ENCODE data around the gene MYO5A.

The MYO5A gene

DNA sequence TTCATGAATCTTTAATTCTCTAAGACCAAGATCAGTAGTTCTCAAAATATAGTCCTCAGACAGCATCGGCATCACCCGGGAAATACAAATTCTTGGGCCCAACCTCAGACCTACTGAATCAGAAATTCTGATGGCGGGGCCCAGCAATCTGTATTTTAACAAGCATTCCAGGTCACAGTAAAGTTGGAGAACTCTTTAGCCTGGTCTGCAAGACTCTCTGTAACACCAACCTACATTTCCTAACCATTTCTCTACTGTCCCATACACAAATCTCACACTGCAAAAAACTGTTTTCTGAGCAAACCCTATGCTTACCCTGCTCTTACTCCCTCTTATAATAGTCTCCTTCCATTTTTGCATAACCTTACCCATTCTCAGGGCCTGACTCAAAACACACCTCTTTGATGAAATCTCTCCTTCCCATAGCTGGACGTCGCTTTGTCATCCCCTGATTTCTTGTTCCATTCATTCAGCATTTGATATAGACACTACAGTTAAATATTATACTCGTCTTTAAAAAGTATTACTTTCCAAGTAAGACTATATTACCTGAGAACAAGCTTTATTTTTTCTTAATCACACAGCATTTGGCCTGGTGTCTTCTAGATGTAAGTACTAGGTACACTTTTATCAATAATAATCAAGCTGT is 149.8 kb downstream of the MYO5A start:
- in situ Hi-C loops (cut with MboI; ENCODE audit: low sequenced_read_pairs) = no loop called here

DNA sequence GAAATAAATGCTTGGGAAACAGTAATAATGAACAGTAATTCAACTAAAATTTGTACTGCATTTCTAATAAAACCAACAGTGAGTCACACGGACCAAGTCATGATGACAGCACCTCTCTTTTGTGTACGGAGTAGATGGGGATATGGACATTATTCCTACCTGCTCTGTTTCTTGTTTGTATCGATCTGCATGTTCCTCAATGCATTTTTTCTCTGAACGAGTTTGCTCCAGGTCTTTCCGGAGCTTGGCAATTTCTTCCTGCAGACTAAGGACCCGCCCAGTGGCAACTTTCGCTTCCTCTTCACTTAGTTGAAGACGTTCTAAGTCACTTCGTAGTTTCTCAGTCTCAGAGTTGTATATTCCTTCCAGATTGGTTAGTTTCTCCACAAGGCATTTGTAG is 158.7 kb downstream of the MYO5A start:
- in situ Hi-C loops (cut with MboI; ENCODE audit: low sequenced_read_pairs) = no loop called here

DNA sequence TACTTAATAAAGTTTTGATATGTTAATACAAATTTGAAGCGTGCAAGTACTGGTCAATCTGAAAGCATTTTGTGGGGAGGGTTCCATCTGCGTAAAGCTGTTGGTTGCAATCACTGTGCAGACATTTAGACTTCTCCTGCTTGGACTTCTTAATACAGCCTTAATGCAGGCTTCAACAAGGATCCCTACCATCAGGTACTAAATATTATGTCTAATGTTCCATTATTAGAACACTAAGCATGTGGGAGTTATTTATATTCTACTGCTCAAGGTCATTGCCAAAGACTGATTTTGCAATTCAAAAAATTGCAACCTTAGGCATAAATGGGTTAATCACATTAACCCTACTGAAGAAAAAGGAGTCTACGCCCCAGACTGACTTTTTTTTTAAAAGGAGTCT is 159.2 kb downstream of the MYO5A start:
- in situ Hi-C loops (cut with MboI; ENCODE audit: low sequenced_read_pairs) = no loop called here

- in situ Hi-C loops (cut with MboI; ENCODE audit: low sequenced_read_pairs) = no loop called here
Measured at GRCh38 chr15:52369030-52369429, 159.7 kb downstream of the MYO5A start.

- in situ Hi-C loops (cut with MboI; ENCODE audit: low sequenced_read_pairs) = no loop called here
Measured at GRCh38 chr15:52368402-52368801, 160.3 kb downstream of the MYO5A start.

DNA sequence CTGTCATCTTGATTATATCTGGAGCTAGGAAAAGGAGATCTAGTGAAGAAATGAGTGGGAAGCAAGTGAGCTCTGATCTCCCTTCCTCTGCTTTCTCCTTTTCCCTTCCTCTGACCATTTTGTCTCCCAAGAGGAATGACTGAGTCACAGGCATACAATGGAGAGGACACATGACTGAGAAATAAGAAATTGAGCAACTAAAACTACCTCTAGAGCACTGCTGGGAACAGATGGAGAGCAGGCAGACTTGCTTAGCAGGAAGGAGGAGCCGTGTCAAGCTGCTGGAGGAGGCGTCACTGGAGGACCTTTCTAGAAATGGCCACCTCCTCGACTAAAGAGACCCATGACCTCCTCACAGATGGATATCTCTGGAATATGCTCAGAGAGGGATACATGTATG is 166.2 kb downstream of the MYO5A start:
- in situ Hi-C loops (cut with MboI; ENCODE audit: low sequenced_read_pairs) = no loop called here

GRCh38 chr15:52361975-52362494 is 166.6 kb downstream of the MYO5A start:
- in situ Hi-C loops (cut with MboI; ENCODE audit: low sequenced_read_pairs) = no loop called here

- in situ Hi-C loops (cut with MboI; ENCODE audit: low sequenced_read_pairs) = no loop called here
Measured at GRCh38 chr15:52361494-52361893, 167.2 kb downstream of the MYO5A start.

DNA sequence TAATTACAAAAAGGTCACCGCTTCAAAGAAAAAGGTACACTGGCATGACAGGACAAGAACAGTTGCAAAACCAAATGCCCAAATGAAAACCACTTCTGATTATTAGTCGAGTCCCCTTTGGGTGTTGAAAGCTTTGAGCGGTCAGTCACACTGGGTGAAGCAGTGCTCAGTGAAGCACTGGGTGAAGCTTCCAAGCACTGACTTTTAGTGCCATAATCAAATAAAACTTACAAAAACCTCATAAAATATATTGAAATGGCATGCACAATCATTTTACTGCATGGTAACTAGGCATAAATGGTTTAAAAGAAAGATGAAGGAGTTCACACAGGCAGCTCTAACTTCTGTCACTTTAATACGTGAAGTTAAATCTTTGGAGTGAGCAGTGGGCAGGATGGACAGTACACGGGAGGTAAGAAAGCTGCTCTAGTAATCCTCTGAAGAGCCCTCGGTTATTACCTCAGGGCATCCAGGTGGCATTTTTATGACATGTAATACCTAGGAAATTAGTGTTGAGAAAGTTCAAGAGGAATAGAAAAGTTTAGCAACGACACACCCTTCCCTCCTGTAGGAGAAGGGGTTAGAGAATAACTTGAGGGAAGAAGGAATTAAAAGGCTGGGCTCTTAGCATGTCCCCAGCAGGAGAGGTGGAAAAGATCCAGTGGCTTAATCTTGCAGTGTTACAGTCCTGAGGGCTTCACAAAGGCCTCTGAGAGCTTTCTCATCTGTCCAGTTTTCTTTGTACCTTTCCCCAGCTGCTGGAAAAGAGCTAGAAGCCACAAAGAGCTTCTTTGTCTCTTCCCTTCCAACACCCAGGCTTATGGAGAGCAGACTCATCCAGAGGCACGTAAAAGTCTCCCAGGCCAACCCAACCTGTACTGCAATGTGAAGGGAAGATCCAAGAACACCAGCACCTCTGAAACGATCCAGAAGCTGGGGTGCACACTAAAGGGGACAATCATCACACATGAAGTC is 168.2 kb downstream of the MYO5A start:
- in situ Hi-C loops (cut with MboI; ENCODE audit: low sequenced_read_pairs) = no loop called here

DNA sequence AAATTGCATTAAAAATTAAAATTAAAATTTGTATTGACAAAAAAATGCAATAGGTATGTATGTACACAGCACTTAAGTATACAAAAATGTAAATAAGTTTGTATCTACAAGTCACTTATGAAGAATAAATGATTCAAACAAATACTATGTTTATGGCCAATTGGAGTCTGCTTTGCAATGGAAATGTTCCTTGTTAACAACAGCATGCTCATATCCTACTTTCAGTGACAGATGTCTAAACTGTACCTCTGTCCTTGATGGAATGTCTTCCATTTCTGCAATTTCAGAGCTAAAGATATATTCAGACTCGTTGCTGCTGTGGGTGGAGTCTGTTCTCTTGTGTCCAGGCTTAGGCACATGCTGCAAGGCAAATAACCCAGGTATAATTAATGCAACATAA is 169.0 kb downstream of the MYO5A start:
- in situ Hi-C loops (cut with MboI; ENCODE audit: low sequenced_read_pairs) = no loop called here

DNA sequence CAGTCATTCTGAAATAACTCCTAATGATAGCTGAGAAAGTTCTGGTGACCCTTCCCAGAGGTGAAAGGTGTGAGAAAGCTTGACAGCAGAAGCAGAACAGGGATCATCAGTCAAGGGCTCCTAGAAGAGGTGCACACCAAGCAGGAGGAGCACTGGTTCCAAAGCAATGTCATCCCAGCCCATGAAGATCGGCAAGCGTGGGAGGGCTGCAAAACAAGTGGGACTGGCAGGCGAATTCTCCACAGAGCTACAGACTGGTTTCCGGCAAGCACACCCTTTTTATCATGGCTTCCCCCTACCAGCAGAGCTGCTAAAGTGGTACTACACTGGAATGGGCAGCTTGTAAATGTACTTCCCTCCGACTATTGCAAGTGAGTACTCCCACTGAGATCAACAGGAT is 170.7 kb downstream of the MYO5A start:
- in situ Hi-C loops (cut with MboI; ENCODE audit: low sequenced_read_pairs) = no loop called here

DNA sequence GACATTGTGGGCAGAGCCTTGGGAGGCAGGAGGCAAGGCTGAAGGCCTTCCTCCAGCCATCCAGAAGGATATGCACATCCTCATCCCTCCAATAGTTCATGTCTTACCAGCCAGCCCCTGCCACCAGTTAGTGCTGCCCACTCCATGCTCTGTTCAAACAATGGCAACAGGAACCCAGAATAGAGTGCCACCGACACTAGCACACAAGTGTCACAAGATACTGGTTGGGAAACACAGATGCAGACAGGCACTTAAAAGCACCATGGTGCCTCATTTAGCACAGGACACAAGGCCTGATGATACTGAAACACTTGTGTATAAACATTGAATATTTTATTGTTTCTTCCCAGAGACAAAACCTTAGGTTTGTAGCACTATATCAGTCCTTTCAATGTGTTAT is 176.6 kb downstream of the MYO5A start:
- in situ Hi-C loops (cut with MboI; ENCODE audit: low sequenced_read_pairs) = no loop called here

- in situ Hi-C loops (cut with MboI; ENCODE audit: low sequenced_read_pairs) = no loop called here
Measured at GRCh38 chr15:52351206-52351908, 177.3 kb downstream of the MYO5A start.

- in situ Hi-C loops (cut with MboI; ENCODE audit: low sequenced_read_pairs) = no loop called here
Measured at GRCh38 chr15:52350423-52350822, 178.3 kb downstream of the MYO5A start.

DNA sequence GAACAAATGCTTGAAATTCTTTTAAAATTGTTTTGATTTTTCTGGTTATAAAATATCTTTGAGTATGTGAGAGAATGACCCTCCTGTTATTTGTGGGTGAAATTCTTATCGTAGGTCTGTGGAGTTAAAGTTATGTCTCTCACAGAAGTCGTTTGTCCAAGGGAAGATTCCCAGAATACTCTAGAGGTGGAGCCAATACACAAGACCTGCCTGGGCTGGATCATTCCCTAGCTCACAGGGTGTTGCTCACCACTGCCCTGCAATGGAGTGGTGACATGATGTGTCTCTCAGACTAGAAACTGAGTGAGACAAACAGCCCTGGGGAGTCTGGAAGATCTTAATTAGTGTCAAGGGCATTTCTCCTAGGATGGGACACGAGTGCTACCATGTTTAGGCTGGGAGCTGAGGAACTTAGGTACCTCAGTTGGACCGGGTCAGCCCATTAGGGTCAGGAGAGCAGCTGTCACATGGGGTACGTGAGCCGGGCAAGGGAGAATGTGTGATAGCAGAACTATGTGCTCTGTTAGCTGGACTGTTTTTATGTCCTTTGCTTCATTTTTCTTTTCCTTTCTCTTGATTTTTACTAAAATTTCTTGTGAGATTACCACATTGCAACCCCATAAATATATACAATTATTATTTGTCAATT is 179.5 kb downstream of the MYO5A start:
- in situ Hi-C loops (cut with MboI; ENCODE audit: low sequenced_read_pairs) = no loop called here

DNA sequence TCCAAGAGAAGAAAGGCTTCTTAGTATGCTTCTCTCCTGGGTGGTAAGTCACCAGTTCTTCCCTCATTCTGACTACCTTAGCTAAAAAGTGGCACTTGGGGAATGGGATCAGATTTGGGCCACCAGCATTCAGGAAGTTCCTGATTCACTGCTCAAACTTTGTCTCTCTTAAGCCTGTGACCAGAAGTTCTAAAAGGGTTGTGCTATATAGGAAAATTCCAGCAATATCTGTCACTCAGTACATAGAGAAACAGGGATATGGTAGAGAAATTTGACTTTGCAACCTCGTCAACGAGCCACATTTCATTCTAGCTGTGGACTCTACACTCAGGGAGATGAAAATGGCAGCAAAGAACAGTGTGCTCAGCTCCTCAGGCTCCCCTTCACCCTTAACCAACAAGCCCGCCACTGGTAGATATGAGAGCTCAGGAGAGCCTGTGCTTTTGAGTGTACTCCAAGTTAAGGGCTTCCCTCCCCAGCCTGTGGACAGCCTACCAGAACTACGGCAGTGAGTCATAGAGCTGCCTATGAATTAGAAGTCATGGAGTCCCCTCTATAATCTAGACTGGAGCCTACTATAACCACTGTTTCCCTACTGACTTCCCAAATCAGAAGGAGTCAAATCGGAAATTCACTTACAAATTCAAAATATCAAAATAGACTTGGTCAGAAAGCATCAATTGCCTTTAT is 180.5 kb downstream of the MYO5A start:
- in situ Hi-C loops (cut with MboI; ENCODE audit: low sequenced_read_pairs) = no loop called here

- in situ Hi-C loops (cut with MboI; ENCODE audit: low sequenced_read_pairs) = no loop called here
Measured at GRCh38 chr15:52344592-52344991, 184.1 kb downstream of the MYO5A start.

- in situ Hi-C loops (cut with MboI; ENCODE audit: low sequenced_read_pairs) = no loop called here
Measured at GRCh38 chr15:52343831-52344230, 184.8 kb downstream of the MYO5A start.

- in situ Hi-C loops (cut with MboI; ENCODE audit: low sequenced_read_pairs) = no loop called here
Measured at GRCh38 chr15:52340093-52340492, 188.6 kb downstream of the MYO5A start.

- in situ Hi-C loops (cut with MboI; ENCODE audit: low sequenced_read_pairs) = no loop called here
Measured at GRCh38 chr15:52338891-52339290, 189.8 kb downstream of the MYO5A start.

Measured in hTERT RPE-1 (cell line).